Mucosa of descending colon (tissue), 3 donors: ENCODE results near the gene ZNF148. TPM values are rescaled to one million over a fixed set of nuclear protein-coding genes. Genes with fewer than 3 reads are reported as not detected.

Experiments
- ATAC-seq: fragments of 200-7000 bp; cut with Tn5 transposase; one replicate; pipeline ENCODE4 v1.9.1; 2020; ENCODE audit warnings: mild to moderate bottlenecking, moderate library complexity
- DNase-seq, 3 donors: peaks; one replicate each; pipeline ENCODE4 v3.0.0-alpha.2; 2020
- H3K36me3 ChIP-seq: fragments of 200-600 bp; one replicate; pipeline ENCODE4 v1.8.0; 2021; ENCODE audit warnings: low read depth, mild to moderate bottlenecking
- H3K4me1 ChIP-seq: fragments of 200-600 bp; one replicate; pipeline ENCODE4 v1.8.0; 2021; ENCODE audit warnings: low read depth, mild to moderate bottlenecking
- H3K4me3 ChIP-seq: fragments of 200-600 bp; one replicate; pipeline ENCODE4 v1.8.0; 2021; ENCODE audit warnings: mild to moderate bottlenecking
- H3K9me3 ChIP-seq: fragments of 200-600 bp; one replicate; pipeline ENCODE4 v1.8.0; 2021; ENCODE audit warnings: mild to moderate bottlenecking
- intact Hi-C, 2 donors: fragments of 100-400 bp; cut with DNase I in 1 of 2; cut with micrococcal nuclease in 1 of 2; formaldehyde crosslinking; loops; one replicate each; pipeline versions ENCODE4 v1.11.0 to v1.11.1; 2022; cut with DNase I, micrococcal nuclease
- total RNA-seq, 3 donors: library from RNA; stranded (reverse); fragmentation: NEBNext Ultra II Directional in 2 of 3; extraction: Animal tissue kit (Norgen Biotek cat#: 25700) in 2 of 3; gene quantifications; one replicate each; pipeline versions ENCODE4 v1.2.1 to v1.2.4, GENCODE V29; 2021 to 2023
- TF ChIP-seq, protein P1 (sequence below): fragments of 200-600 bp; IDR thresholded peaks from one replicate; pipeline ENCODE4 v1.8.0; 2022; ENCODE audit warnings: antibody characterized with exemption, mild to moderate bottlenecking
- donor health status: DM: no; HTN: no; CAD: no; lungs with moderate emphysema.
- donor health status: DM: no; HTN: no; CAD: no.
- donor health status: DM: no; HTN: yes; CAD: no.

ZNF148 gene
- total RNA-seq, 3 donors from 2014 or later: 39.8 to 79.5 (median 42.6) TPM

DNA sequence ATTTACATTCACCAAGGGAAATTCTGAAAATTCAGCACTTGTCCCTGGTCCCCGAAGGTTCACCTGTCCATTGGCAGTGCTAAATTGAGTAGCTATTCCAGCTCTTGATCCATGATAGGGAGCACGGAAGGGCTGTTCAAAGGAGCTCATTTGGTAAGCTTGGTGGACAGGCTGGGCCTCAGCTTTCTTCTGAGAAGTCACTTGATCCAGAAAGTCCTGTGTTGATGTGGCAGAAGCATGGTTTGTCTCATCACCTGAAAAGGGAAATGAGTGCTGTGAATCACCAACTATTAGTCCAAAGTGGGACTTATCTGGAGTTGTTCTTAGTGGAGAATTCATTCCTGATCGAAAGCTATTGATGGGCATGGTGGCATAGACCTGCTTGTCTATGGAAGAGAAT lies 142.7 kb downstream of the ZNF148 start:
- no peaks in the 10 kb centered on the region for H3K4me1 ChIP-seq
- intact Hi-C loops: no loop called here
- no peak for ATAC-seq
- H3K4me3 ChIP-seq: no peak overlapping the region
- peaks cover 3% of the 10 kb centered on the region for H3K36me3 ChIP-seq
- no peak for DNase-seq
- no peaks in the 10 kb centered on the region for H3K9me3 ChIP-seq
- TF ChIP-seq, protein P1, sequence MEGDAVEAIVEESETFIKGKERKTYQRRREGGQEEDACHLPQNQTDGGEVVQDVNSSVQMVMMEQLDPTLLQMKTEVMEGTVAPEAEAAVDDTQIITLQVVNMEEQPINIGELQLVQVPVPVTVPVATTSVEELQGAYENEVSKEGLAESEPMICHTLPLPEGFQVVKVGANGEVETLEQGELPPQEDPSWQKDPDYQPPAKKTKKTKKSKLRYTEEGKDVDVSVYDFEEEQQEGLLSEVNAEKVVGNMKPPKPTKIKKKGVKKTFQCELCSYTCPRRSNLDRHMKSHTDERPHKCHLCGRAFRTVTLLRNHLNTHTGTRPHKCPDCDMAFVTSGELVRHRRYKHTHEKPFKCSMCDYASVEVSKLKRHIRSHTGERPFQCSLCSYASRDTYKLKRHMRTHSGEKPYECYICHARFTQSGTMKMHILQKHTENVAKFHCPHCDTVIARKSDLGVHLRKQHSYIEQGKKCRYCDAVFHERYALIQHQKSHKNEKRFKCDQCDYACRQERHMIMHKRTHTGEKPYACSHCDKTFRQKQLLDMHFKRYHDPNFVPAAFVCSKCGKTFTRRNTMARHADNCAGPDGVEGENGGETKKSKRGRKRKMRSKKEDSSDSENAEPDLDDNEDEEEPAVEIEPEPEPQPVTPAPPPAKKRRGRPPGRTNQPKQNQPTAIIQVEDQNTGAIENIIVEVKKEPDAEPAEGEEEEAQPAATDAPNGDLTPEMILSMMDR: no peak

DNA sequence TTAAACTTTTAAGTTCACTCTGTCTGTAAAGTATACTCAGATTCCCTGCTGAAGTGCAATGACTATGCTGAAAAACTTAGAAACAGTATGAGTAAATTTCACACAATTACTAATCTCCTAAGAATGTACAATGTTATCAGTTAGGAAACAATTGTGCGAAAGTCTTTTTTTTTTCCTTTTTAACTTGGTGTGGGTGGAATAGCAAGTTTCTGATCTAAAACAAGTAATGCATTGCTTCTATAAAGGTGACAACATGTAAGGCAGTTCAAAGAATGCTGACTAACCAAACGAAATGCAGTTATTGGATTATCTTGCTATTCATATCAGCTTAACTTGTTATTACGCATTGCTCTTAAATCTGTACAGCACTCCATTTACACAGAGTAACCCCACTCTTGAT lies 143.2 kb downstream of the ZNF148 start:
- no peak for ATAC-seq

DNA sequence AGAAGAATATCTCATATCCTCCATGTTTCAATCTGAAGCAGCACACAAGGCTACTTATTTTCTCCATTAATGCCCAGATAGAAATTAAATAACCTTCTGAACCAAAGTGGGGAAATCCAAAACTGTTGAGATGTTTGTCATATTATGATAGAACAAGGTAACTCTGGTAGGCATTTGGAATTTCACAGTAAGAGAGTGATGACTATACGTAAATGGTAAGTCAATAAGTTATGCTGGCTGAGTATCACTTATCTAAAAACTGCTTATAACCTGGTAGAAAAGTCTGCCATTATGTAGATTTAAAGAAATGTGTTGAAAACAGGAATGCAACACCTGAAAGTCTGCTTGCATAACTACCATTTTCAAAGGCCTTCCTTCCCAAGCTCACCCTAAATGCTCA lies 145.4 kb downstream of the ZNF148 start:
- no peaks in the 10 kb centered on the region for H3K9me3 ChIP-seq
- H3K36me3 ChIP-seq: peaks cover 3% of the 10 kb centered on the region
- no peak for DNase-seq
- H3K4me3 ChIP-seq: no peak overlapping the region
- ATAC-seq: no peak
- TF ChIP-seq, protein P1: no peak
- intact Hi-C loops: no loop called here
- no peaks in the 10 kb centered on the region for H3K4me1 ChIP-seq

More for the DNA sequence above, 143.2 kb downstream of the ZNF148 start:
- no peak overlapping the region for H3K4me3 ChIP-seq
- intact Hi-C loops: no loop called here
- no peak for DNase-seq
- no peaks in the 10 kb centered on the region for H3K9me3 ChIP-seq
- H3K36me3 ChIP-seq: peaks cover 3% of the 10 kb centered on the region
- TF ChIP-seq, protein P1: no peak
- no peaks in the 10 kb centered on the region for H3K4me1 ChIP-seq

DNA sequence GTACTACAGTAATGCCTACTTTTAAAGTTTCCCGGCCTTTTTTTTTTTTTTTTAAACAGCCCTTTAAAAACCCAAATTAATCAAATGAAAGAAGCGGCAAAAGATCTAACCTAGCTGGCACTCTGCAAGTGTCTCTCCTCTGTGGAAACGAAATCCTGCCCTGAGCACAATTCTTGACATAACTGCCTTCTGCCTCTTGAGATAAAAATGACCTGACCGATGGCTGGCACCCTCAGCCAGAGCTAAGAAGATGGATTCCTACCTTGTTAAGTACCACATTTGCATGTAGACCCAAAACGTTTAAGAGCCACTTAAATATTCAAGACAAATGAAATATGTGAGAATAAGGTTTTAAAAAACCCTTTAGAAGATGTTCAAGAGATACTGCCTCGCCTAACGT lies 146.0 kb downstream of the ZNF148 start:
- no peak for ATAC-seq
- H3K36me3 ChIP-seq: peaks cover 3% of the 10 kb centered on the region
- H3K4me1 ChIP-seq: no peaks in the 10 kb centered on the region
- H3K4me3 ChIP-seq: no peak overlapping the region
- H3K9me3 ChIP-seq: no peaks in the 10 kb centered on the region
- intact Hi-C loops: no loop called here
- TF ChIP-seq, protein P1: no peak
- no peak for DNase-seq

DNA sequence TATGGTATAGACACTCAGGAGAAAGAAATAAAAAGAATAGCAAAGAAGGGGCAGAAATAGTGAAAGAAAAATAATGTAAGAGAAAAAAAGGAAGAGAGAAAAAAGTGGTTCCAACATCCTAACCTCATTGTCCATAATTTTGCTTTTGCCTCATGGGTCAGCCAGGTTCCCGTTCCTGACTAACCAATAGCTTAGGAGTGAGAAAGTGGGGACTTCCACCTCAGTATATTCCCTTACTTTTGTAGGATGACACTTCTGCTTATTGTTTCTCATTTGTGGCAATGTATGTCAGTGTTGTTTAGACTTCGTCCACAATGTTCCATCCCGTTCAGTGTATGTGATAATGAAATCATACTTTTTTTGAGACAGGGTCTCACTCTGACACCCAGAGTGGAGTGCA lies 153.3 kb downstream of the ZNF148 start:
- H3K4me1 ChIP-seq: no peaks in the 10 kb centered on the region
- H3K36me3 ChIP-seq: no peaks in the 10 kb centered on the region
- TF ChIP-seq, protein P1: no peak
- DNase-seq: no peak
- intact Hi-C loops: no loop called here
- H3K9me3 ChIP-seq: no peaks in the 10 kb centered on the region
- H3K4me3 ChIP-seq: no peak overlapping the region
- no peak for ATAC-seq
